ENCODE data around the gene KIF11. TPM values are rescaled to one million over a fixed set of nuclear protein-coding genes. Genes with fewer than 3 reads are reported as not detected.

Gene KIF11
- total RNA-seq, 1 donor from 2014 or later, result 0.89 TPM

DNA sequence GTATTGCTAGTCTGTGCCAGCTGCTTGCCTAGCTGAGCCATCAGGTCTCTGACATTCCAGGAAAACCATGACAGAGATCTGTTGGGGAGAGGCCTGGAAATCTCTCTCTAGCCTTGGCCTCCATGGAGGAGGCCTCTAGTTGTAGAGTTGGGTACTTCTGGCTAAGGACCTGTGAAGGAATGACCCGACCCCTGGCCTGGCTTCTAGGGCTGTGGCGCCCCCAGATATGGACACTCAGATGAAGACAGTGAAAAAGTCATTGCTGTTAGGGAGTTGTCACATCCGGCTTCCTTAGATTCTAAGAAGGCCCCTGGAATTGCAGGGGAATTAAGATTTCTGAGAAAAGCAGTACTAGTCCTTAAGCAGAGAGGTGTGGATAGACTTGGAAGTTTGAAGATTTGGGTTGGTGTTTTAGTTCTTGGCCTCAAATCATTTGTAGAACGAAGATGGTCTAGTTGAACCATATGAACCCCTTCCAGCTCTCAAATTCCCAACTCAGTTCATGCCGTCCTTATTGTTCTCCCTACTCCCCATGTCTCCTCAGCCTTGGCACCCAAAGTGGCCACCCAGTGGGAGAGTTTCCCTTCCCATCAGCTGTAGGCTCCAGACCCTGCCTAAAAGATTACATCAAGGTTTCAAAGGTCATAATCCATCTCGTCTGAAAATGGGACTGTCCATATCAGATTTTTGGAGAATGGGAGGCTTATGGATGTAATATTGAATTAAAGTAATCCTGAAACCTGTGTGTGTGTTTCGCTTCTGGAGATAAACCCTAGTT is 103.9 kb downstream of the KIF11 start:
- no peak for ATAC-seq
- DNase-seq (ENCODE audit: low spot score), result no peak
- intact Hi-C loops (cut with DNase I), result no loop called here

DNA sequence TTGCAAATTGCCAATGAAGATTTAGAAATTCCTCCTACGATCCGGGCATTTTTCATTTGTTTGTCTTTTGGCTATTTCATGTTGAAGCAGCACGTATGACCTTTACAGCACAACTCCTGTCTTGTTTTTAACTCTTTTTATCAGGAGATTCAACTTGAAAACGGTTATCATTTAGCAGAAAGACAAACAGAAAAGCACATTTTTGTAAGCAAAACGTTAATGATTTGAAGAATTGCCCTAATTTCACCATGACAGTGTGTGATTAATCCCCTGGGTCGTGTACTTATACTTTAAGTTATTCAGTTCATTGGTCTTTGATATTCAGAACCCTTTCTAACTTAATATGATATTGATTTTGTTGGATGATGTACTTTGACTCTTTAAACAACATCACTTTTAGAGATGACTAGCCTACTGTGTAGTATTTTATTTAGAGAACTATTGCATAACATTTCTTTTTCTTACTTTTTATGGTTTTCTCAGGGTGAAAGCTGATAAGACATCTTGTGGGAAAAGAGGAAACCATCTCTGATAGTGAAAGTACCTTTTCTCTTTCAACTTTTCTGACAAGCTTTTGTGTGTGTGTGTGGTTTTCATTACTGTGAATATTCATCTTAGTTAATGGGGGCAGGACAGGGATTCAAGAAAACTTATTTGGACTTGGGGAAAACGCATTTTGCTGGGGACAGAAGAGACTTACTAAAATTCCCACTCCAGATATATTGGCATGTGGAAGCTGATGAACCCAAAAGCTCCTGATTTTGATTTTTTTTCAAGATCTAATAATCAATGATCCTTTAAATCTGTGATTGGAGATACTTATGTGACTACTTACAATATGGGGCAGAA is 105.0 kb downstream of the KIF11 start:
- no peak for DNase-seq (ENCODE audit: low spot score)
- no peak for ATAC-seq
- intact Hi-C loops (cut with DNase I), result no loop called here

DNA sequence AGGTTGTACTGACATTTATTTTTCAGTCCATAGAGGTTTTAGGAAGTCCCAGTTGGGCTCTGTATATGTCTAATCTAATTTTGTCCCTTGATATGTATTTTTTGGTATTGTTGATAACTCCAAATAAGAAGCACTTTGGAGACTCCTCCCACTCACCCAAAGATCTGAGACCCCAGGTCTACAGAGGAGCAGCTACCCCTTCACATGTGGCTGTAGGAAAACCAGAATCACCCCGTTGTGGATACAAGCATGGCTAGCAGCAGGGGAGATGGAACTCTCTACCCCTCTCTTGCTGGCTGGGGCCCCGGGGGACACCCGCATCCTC is 106.2 kb downstream of the KIF11 start:
- intact Hi-C loops (cut with DNase I), result no loop called here
- peak; percentile 13 for ATAC-seq
- DNase-seq (ENCODE audit: low spot score), result no peak

DNA sequence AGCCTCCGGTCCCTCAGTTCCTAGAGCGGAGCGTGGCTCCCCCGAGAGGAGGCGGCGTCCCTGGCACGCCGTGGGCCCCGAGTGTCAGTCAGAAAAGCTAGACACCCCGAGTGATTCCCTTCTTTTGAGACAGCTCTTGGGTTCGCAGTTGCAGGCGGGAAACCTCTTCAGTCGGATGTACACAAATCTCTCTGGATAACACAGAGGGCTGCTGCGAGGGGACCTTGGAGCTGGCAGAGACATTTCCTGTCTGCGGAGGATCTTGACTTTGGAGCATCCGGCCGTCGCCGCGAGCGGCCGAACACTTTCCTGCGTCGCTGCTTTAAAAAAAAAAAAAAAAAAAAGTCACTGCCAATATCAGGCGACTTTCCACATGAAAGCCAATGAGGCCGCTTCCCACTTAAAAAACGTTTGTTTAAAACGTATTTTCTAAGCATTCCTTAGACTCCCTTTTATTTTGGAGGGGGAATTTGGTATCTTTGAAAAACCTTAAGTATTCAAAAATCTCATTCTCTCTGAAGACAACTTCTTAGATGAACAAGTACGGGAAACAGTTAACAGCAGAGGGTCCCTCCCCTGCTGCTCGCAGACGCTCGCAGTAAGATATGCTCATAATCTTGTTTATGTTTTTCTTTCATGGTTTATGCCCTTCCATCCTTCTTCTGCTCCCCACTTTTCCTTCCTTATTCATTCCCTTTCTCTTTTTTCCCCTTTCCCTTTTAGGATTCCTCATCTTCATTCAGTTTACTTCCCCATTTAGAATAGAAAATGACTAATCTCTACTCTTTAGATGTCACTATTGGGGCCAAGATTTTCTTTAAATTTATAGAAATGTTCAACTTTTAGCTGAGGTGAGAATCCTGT is 106.8 kb downstream of the KIF11 start:
- DNase-seq (ENCODE audit: low spot score) (no peak), ATAC-seq (peak; percentile 59)
- intact Hi-C loops (cut with DNase I), result no loop called here

DNA sequence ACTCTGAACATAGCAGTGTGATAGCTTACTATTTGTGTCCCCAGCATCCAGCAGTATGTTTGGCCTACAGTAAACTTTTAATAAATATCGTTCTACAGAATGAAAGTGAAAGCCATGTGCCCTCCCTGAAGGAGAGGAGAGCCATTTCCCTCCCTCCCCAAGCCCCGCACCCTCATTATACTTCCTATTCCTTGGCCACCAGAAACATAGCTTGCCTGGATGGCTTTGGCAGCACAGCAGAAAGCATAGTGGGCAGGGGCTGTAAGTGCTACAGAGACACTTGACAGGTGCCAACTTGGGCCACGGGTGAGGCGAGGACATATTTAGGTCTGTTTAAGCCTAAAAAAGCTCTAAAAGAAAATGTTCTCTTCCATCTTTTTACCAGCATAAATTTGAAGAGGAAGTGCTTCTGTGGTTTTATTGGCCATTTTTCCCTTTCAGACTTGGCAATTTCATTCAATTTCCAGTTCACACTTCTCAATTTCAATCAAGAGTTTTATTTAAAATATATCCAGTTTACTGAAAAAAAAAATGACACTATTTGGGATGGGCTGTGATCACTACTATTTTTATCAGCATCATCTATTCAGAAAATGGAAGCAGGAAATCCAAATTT is 109.5 kb downstream of the KIF11 start:
- DNase-seq (ENCODE audit: low spot score) (no peak), ATAC-seq (no peak)
- intact Hi-C loops (cut with DNase I), result no loop called here

Other genes with a start within 250 kb of the KIF11 start
- gene IDE, start 19.0 kb upstream of the KIF11 start, total RNA-seq, result 34.8 TPM
- 15.3 TPM for gene HHEX, start 96.8 kb downstream of the KIF11 start, total RNA-seq

All from sciatic nerve (tissue), 2 donors.